ENCODE results near the gene RNASE11.

- TF ChIP-seq BRCA1 (IDR thresholded peaks at IDR 0.05) (no peak), BRCA1 (CRISPR knock-in tag; IDR thresholded peaks at IDR 0.05) (no peak), TCF3 (CRISPR knock-in tag; IDR thresholded peaks at IDR 0.05) (no peak), EP300 (IDR thresholded peaks at IDR 0.05; ENCODE audit: low read length) (no peak), PHB2 (IDR thresholded peaks at IDR 0.05; ENCODE audit: low read depth) (no peak), CREBBP (IDR thresholded peaks at IDR 0.05; ENCODE audit: low read depth, low read length) (no peak), ZNF551 (CRISPR knock-in tag; IDR thresholded peaks at IDR 0.05) (no peak), ZNF197 (CRISPR knock-in tag; IDR thresholded peaks at IDR 0.05; ENCODE audit: low read depth) (no peak), CTCF (IDR thresholded peaks at IDR 0.05 in 2 of 3, conservative IDR thresholded peaks at IDR 0.05 in 1 of 3; ENCODE audit: insufficient read depth in 2 of 3, low read depth in 1 of 3, low read length in 3 of 3) (no peak), ZNF3 (CRISPR knock-in tag; IDR thresholded peaks at IDR 0.05) (no peak), POLR2A (conservative IDR thresholded peaks at IDR 0.05) (no peak), CSDE1 (IDR thresholded peaks at IDR 0.05) (no peak)
- TF ChIP-seq, protein P1, sequence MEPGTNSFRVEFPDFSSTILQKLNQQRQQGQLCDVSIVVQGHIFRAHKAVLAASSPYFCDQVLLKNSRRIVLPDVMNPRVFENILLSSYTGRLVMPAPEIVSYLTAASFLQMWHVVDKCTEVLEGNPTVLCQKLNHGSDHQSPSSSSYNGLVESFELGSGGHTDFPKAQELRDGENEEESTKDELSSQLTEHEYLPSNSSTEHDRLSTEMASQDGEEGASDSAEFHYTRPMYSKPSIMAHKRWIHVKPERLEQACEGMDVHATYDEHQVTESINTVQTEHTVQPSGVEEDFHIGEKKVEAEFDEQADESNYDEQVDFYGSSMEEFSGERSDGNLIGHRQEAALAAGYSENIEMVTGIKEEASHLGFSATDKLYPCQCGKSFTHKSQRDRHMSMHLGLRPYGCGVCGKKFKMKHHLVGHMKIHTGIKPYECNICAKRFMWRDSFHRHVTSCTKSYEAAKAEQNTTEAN (CRISPR knock-in tag; IDR thresholded peaks at IDR 0.05) = no peak
- TF ChIP-seq, protein P2, sequence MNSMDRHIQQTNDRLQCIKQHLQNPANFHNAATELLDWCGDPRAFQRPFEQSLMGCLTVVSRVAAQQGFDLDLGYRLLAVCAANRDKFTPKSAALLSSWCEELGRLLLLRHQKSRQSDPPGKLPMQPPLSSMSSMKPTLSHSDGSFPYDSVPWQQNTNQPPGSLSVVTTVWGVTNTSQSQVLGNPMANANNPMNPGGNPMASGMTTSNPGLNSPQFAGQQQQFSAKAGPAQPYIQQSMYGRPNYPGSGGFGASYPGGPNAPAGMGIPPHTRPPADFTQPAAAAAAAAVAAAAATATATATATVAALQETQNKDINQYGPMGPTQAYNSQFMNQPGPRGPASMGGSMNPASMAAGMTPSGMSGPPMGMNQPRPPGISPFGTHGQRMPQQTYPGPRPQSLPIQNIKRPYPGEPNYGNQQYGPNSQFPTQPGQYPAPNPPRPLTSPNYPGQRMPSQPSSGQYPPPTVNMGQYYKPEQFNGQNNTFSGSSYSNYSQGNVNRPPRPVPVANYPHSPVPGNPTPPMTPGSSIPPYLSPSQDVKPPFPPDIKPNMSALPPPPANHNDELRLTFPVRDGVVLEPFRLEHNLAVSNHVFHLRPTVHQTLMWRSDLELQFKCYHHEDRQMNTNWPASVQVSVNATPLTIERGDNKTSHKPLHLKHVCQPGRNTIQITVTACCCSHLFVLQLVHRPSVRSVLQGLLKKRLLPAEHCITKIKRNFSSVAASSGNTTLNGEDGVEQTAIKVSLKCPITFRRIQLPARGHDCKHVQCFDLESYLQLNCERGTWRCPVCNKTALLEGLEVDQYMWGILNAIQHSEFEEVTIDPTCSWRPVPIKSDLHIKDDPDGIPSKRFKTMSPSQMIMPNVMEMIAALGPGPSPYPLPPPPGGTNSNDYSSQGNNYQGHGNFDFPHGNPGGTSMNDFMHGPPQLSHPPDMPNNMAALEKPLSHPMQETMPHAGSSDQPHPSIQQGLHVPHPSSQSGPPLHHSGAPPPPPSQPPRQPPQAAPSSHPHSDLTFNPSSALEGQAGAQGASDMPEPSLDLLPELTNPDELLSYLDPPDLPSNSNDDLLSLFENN (IDR thresholded peaks at IDR 0.05; ENCODE audit: low read depth in 2 of 2, low read length in 2 of 2) = no peak
Measured at GRCh38 chr14:20587489-20588154, at the start of gene RNASE11.

Measured in K562 (cell line).